ENCODE measurements around the gene POLDIP3. TPM values are rescaled to one million over a fixed set of nuclear protein-coding genes. Genes with fewer than 3 reads are reported as not detected.
A peak's percentile ranks its signal among the peaks of the same experiment; 100 is the strongest.

The POLDIP3 gene
- polyA plus RNA-seq, 1 donor = 57.4 TPM

DNA sequence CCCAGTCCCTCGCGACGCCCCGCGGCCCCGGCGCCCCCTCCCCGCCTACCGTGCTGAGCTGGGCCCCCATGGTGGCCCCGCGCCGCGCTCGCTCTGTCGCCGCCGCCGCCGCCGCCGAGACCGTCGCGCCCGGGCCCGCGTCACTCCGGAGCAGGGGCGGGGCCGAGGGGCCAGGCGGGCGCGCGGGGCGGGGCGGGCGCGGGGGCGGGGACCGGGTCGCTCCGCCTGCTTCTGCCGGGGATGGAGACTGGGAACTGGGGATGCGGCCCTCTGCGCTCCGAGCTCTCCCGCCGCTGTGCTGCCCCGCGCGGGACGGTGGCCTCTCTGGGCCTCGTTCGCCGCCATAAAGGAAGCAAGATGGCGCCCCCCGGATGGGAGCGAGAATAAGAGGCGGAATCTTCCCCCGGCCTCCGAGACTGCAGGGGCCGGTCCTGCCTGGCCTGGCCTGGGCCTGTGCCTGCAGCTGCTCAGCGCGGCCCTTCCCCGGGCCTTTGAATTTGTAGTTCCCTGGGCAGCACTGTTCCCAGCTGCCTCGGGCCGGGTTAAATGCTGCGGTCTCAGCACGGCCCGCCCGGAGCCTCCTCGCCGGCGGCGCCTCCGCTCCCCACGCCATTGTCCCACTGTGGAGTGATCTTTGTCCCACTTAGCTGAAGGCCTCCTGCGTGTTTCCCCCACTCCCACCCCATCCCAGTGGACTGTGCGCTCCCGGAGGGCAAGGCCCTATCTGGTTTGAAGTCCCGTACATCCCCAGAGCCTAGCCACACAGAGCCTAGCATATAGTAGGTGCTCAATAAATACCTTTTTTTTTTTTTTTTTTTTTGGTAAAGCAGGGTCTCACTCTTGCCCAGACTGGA, 34.8 kb upstream of the POLDIP3 start, which contains the start of gene CYB5R3:
Gene CYB5R3 (minus strand): TSS at position 147 of the 854 bp plus-strand sequence. CDS start 77 bp downstream, at position 70.
- DNase-seq = peak; percentile 58 to 80
- Histone ChIP-seq H3K27me3 (ENCODE audit: control insufficient read depth, insufficient read depth, low read length) (no peaks in the 10 kb centered on the region), H3K9me3 (ENCODE audit: control insufficient read depth, low read depth, low read length) (peaks cover 3% of the 10 kb centered on the region), H3K4me1 (ENCODE audit: control insufficient read depth, insufficient read depth, low read length) (peaks cover 52% of the 10 kb centered on the region), H3K27ac (ENCODE audit: low read length) (peak within 1 kb of the TSS; percentile 96), H3K4me3 (ENCODE audit: low read length) (peak within 1 kb of the TSS; percentile 84), H3K36me3 (ENCODE audit: control insufficient read depth, insufficient read depth, low read length) (no peaks in the 10 kb centered on the region)
- WGBS (ENCODE audit: insufficient coverage, low lambda C conversion rate) = no CpG with 5 or more reads among the region's 81 CpGs

DNA sequence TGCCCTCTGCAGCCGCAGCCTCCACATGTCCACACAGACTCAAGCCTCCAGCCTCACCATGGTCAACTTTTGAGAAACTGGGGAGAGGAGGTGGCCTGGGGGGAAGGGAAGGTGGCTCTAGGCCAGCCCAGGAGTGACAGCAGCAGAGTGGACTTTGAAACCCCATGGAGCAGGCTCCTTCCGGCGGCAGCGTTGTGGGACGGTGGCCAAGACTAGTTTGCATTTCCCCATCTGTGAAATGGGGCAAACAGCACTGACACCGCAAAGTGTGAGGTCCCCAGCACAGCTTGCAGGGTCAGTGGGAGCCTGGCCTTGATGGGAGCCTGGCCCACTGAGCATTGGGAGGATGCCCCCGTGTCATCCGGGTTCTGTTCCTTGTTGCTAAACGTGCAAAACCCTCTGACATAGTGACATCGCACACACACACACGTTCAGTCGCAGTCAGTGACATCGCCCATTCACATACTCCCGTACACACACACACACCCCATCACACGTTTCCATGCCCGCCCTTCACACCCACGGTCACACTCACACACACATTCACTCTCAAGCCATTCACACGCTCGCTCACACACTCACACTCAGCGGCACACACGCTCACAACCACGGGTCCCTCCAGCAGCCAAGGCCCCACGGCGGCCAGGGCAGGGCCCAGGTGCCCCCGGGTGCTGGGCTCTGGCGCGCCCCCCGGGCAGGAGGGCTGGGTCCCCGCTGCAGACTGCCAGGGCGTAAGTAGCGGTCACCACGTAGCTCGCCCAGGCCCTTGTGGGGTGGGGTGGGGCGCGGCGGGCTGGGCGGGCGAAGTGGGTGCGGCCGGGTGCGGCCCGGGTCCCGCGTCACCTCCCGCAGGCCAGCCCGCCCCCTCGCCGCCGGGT, 33.9 kb upstream of the POLDIP3 start:
- H3K9me3 ChIP-seq (ENCODE audit: control insufficient read depth, low read depth, low read length) = peaks cover 3% of the 10 kb centered on the region
- H3K36me3 ChIP-seq (ENCODE audit: control insufficient read depth, insufficient read depth, low read length) = no peaks in the 10 kb centered on the region
- peak overlapping the region; percentile 84 for H3K4me3 ChIP-seq (ENCODE audit: low read length)
- peaks cover 53% of the 10 kb centered on the region for H3K4me1 ChIP-seq (ENCODE audit: control insufficient read depth, insufficient read depth, low read length)
- WGBS (ENCODE audit: insufficient coverage, low lambda C conversion rate) = no CpG with 5 or more reads among the region's 49 CpGs
- H3K27me3 ChIP-seq (ENCODE audit: control insufficient read depth, insufficient read depth, low read length) = no peaks in the 10 kb centered on the region
- DNase-seq = peak; percentile 78 to 90
- H3K27ac ChIP-seq (ENCODE audit: low read length) = peak overlapping the region; percentile 96

DNA sequence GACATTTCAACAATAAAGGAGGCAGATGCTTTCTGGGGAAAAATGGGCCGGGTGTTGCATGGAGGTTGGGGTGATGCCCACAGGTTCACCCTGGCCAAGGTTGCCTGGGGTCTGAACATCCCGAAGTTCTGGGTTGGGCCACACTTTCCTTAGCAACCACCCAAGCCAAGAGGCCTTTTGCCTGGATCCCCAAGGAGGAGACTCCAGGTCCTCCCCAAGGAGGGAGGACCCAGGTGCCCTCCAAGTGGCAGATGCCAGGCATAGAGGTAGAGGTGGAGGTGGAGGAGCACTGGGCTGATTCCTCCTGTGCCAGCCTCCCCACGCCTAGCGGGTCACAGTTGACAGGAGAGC, 33.3 kb upstream of the POLDIP3 start:
- no peak for DNase-seq
- WGBS (ENCODE audit: insufficient coverage, low lambda C conversion rate) = no CpG with 5 or more reads among the region's 4 CpGs
- Histone ChIP-seq H3K27ac (ENCODE audit: low read length) (peak overlapping the region; percentile 96), H3K27me3 (ENCODE audit: control insufficient read depth, insufficient read depth, low read length) (no peaks in the 10 kb centered on the region), H3K36me3 (ENCODE audit: control insufficient read depth, insufficient read depth, low read length) (no peaks in the 10 kb centered on the region), H3K9me3 (ENCODE audit: control insufficient read depth, low read depth, low read length) (peaks cover 3% of the 10 kb centered on the region), H3K4me3 (ENCODE audit: low read length) (peak overlapping the region; percentile 84), H3K4me1 (ENCODE audit: control insufficient read depth, insufficient read depth, low read length) (peaks cover 57% of the 10 kb centered on the region)

- peak overlapping the region; percentile 13 for H3K4me3 ChIP-seq (ENCODE audit: low read length)
- H3K4me1 ChIP-seq (ENCODE audit: control insufficient read depth, insufficient read depth, low read length) = peaks cover 68% of the 10 kb centered on the region
- H3K27me3 ChIP-seq (ENCODE audit: control insufficient read depth, insufficient read depth, low read length) = no peaks in the 10 kb centered on the region
- H3K27ac ChIP-seq (ENCODE audit: low read length) = peak overlapping the region; percentile 77
- no peaks in the 10 kb centered on the region for H3K36me3 ChIP-seq (ENCODE audit: control insufficient read depth, insufficient read depth, low read length)
- WGBS (ENCODE audit: insufficient coverage, low lambda C conversion rate) = no CpG with 5 or more reads among the region's 16 CpGs
- H3K9me3 ChIP-seq (ENCODE audit: control insufficient read depth, low read depth, low read length) = peaks cover 3% of the 10 kb centered on the region
- DNase-seq = peak; percentile 48 to 77
These were observed 32.2 kb upstream of the POLDIP3 start for GRCh38 chr22:42646569-42647525.

GRCh38 chr22:42645938-42646568, 31.4 kb upstream of the POLDIP3 start:
- peak overlapping the region; percentile 13 for H3K4me3 ChIP-seq (ENCODE audit: low read length)
- no CpG with 5 or more reads among the region's 13 CpGs for WGBS (ENCODE audit: insufficient coverage, low lambda C conversion rate)
- H3K27me3 ChIP-seq (ENCODE audit: control insufficient read depth, insufficient read depth, low read length) = no peaks in the 10 kb centered on the region
- H3K4me1 ChIP-seq (ENCODE audit: control insufficient read depth, insufficient read depth, low read length) = peaks cover 76% of the 10 kb centered on the region
- H3K36me3 ChIP-seq (ENCODE audit: control insufficient read depth, insufficient read depth, low read length) = no peaks in the 10 kb centered on the region
- peaks cover 3% of the 10 kb centered on the region for H3K9me3 ChIP-seq (ENCODE audit: control insufficient read depth, low read depth, low read length)
- H3K27ac ChIP-seq (ENCODE audit: low read length) = peak overlapping the region; percentile 77
- DNase-seq = peak; percentile 64 to 83

DNA sequence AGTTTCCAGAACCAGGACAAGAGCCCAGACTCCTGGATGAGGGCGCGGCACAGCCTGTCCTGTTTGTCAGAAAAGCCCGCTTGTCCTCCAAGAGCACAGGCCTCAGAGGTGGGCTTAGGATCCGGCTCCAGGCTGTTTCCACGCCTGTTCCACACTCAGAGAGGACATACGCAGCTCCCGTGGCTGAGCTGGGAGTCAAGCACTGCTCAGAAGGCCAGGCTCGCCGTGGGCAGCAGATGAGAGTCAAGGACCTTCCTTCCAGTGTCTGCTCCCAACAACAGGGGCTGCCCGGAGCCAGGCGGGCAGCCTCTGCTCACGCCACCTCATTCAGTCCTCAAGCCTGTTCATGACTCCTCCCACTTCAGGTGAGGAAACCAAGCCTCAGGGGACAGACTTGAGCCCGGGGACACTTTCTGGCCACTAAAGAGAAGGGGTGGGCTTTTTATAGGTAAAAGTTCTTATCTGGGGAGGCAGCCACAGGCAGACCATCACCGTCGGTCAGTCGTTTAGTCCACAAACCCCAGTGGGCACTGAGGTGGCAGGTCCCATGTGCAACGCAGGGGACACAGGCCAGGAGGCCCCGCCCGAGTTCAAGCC, 30.8 kb upstream of the POLDIP3 start:
- H3K36me3 ChIP-seq (ENCODE audit: control insufficient read depth, insufficient read depth, low read length) = no peaks in the 10 kb centered on the region
- peaks cover 77% of the 10 kb centered on the region for H3K4me1 ChIP-seq (ENCODE audit: control insufficient read depth, insufficient read depth, low read length)
- no peak for DNase-seq
- H3K27me3 ChIP-seq (ENCODE audit: control insufficient read depth, insufficient read depth, low read length) = no peaks in the 10 kb centered on the region
- H3K4me3 ChIP-seq (ENCODE audit: low read length) = no peak overlapping the region
- no CpG with 5 or more reads among the region's 19 CpGs for WGBS (ENCODE audit: insufficient coverage, low lambda C conversion rate)
- peaks cover 3% of the 10 kb centered on the region for H3K9me3 ChIP-seq (ENCODE audit: control insufficient read depth, low read depth, low read length)
- peak overlapping the region; percentile 77 for H3K27ac ChIP-seq (ENCODE audit: low read length)

- Histone ChIP-seq H3K4me3 (ENCODE audit: low read length) (no peak overlapping the region), H3K9me3 (ENCODE audit: control insufficient read depth, low read depth, low read length) (peaks cover 2% of the 10 kb centered on the region), H3K36me3 (ENCODE audit: control insufficient read depth, insufficient read depth, low read length) (no peaks in the 10 kb centered on the region), H3K27ac (ENCODE audit: low read length) (peak overlapping the region; percentile 77), H3K27me3 (ENCODE audit: control insufficient read depth, insufficient read depth, low read length) (no peaks in the 10 kb centered on the region), H3K4me1 (ENCODE audit: control insufficient read depth, insufficient read depth, low read length) (peaks cover 81% of the 10 kb centered on the region)
- peak; percentile 34 to 72 for DNase-seq
- WGBS (ENCODE audit: insufficient coverage, low lambda C conversion rate) = 79% methylated on average over 2 of the region's 22 CpGs
These were observed 30.0 kb upstream of the POLDIP3 start for GRCh38 chr22:42644422-42645340.

GRCh38 chr22:42643634-42644421, 29.1 kb upstream of the POLDIP3 start:
- Histone ChIP-seq H3K36me3 (ENCODE audit: control insufficient read depth, insufficient read depth, low read length) (no peaks in the 10 kb centered on the region), H3K4me3 (ENCODE audit: low read length) (no peak overlapping the region)

More at GRCh38 chr22:42643634-42644421, 29.1 kb upstream of the POLDIP3 start:
- H3K9me3 ChIP-seq (ENCODE audit: control insufficient read depth, low read depth, low read length) = no peaks in the 10 kb centered on the region
- peaks cover 86% of the 10 kb centered on the region for H3K4me1 ChIP-seq (ENCODE audit: control insufficient read depth, insufficient read depth, low read length)
- H3K27ac ChIP-seq (ENCODE audit: low read length) = peak overlapping the region; percentile 77
- DNase-seq = no peak
- WGBS (ENCODE audit: insufficient coverage, low lambda C conversion rate) = no CpG with 5 or more reads among the region's 14 CpGs
- no peaks in the 10 kb centered on the region for H3K27me3 ChIP-seq (ENCODE audit: control insufficient read depth, insufficient read depth, low read length)
